Endothelial cell of umbilical vein (primary cell): Measurements from ENCODE around the gene SIKE1. TPM values are rescaled to one million over a fixed set of nuclear protein-coding genes. Genes with fewer than 3 reads are reported as not detected.

Experiments used
- BruUV-seq: library from RNA; stranded (reverse); fragments of 400-500 nt; replicated peaks from 2 replicates; lab custom pipeline; 2021; lab: Mats Ljungman, UMichigan
- CTCF ChIA-PET: fragments of 300-600, 350-600 bp; sonication (Branson Sonifier 250); formaldehyde crosslinking; loops from one replicate; lab custom pipeline; 2021; ENCODE audit warnings: antibody characterized with exemption, inconsistent platforms; lab: Charles Lee
- POLR2A ChIA-PET: fragments of 300-600, 350-600 bp; sonication (Branson Sonifier 250); formaldehyde crosslinking; loops from one replicate; lab custom pipeline; 2021; ENCODE audit warnings: antibody characterized with exemption, inconsistent platforms; lab: Charles Lee
- DNase-seq: peaks from one replicate; pipeline ENCODE4 v3.0.0-alpha.2; 2011; ENCODE audit warnings: low read depth, low spot score
- FAIRE-seq: peaks from 2 replicates; lab custom pipeline; 2011; peaks lifted over from hg19 to GRCh38; lab: Jason Lieb, UNC
- H2AFZ ChIP-seq: 2 replicates; pipeline ENCODE4 v1.6.0; 2012; ENCODE audit warnings: low read depth, low read length, control low read depth, inconsistent platforms
- H3K27ac ChIP-seq: 2 replicates; pipeline ENCODE4 v1.5.1; 2011; ENCODE audit warnings: low read depth, mild to moderate bottlenecking, control low read depth, low read length, moderate library complexity; ENCODE audit not compliant: insufficient read depth
- H3K27me3 ChIP-seq, 2 experiments: 2 replicates each; pipeline versions ENCODE4 v1.6.0 to v1.6.1; 2011; ENCODE audit warnings: low read length in 2 of 2, mixed read lengths in 1 of 2; ENCODE audit not compliant: control insufficient read depth in 2 of 2, insufficient read depth in 2 of 2
- H3K36me3 ChIP-seq, 2 experiments: 2 replicates in 1 of 2; 3 replicates in 1 of 2; pipeline ENCODE4 v1.5.1; 2011; ENCODE audit warnings: low read length in 2 of 2, mild to moderate bottlenecking in 1 of 2, moderate library complexity in 1 of 2; ENCODE audit not compliant: control insufficient read depth in 2 of 2, insufficient read depth in 2 of 2; ENCODE audit errors: extremely low read depth in 1 of 2
- H3K4me1 ChIP-seq: 3 replicates; pipeline ENCODE4 v1.5.1; 2011; ENCODE audit warnings: mild to moderate bottlenecking, low read length; ENCODE audit not compliant: control insufficient read depth, insufficient read depth; ENCODE audit errors: extremely low read depth
- H3K4me2 ChIP-seq: 2 replicates; pipeline ENCODE4 v1.6.1; 2011; ENCODE audit warnings: low read length, control low read depth, mixed read lengths; ENCODE audit not compliant: insufficient read depth
- H3K4me3 ChIP-seq, 3 experiments: fragments of 200-600 bp in 1 of 3; sonication (generic), shearing (Covaris generic) in 1 of 3; replicated peaks in 1 of 3; 2 replicates each; pipeline ENCODE4 v1.5.1; 2011 to 2016; ENCODE audit warnings: control low read depth in 3 of 3, low read length in 3 of 3, mild to moderate bottlenecking in 2 of 3, inconsistent platforms in 1 of 3, low read depth in 1 of 3, moderate library complexity in 1 of 3; ENCODE audit not compliant: insufficient read depth in 1 of 3
- H3K79me2 ChIP-seq: 2 replicates; pipeline ENCODE4 v1.6.0; 2012; ENCODE audit warnings: low read length, inconsistent platforms; ENCODE audit not compliant: control insufficient read depth, insufficient read depth
- H3K9ac ChIP-seq: replicated peaks from 2 replicates; pipeline ENCODE3; 2011; ENCODE audit warnings: low read length, control low read depth; ENCODE audit not compliant: insufficient read depth; ENCODE audit errors: extremely low read depth
- H3K9me1 ChIP-seq: replicated peaks from 3 replicates; pipeline ENCODE4 v1.6.0; 2011; ENCODE audit warnings: mild to moderate bottlenecking, low read length; ENCODE audit not compliant: control insufficient read depth, insufficient read depth; ENCODE audit errors: extremely low read depth
- H3K9me3 ChIP-seq: replicated peaks from 2 replicates; pipeline ENCODE4 v1.5.1; 2012; ENCODE audit warnings: low read length, inconsistent platforms; ENCODE audit not compliant: control insufficient read depth, insufficient read depth
- H4K20me1 ChIP-seq: replicated peaks from 2 replicates; pipeline ENCODE3; 2011; ENCODE audit warnings: mild to moderate bottlenecking, low read length; ENCODE audit not compliant: control insufficient read depth, insufficient read depth; ENCODE audit errors: extremely low read depth
- EZH2 ChIP-seq: IDR thresholded peaks from 2 replicates; pipeline ENCODE4 v1.6.1; 2012; ENCODE audit warnings: borderline replicate concordance, low read depth, mild to moderate bottlenecking, moderate library complexity, low read length, inconsistent platforms; ENCODE audit not compliant: severe bottlenecking
- JUN ChIP-seq: IDR thresholded peaks from 2 replicates; pipeline ENCODE4 v1.6.1; 2011; ENCODE audit warnings: borderline replicate concordance, low read depth; ENCODE audit not compliant: insufficient read length, insufficient read depth
- POLR2A ChIP-seq: IDR thresholded peaks from 2 replicates; pipeline ENCODE4 v1.6.1; 2012; ENCODE audit warnings: low read depth, mild to moderate bottlenecking, control low read depth, low read length
- dilution Hi-C: fragments of 300-500 bp; cut with MboI; formaldehyde crosslinking; loops from one replicate; pipeline ENCODE4 v1.15.0; 2019; ENCODE audit warnings: low sequenced_read_pairs; ENCODE audit not compliant: extremely low pct_ligation_motif_present
- intact Hi-C: fragments of 100-400 bp; cut with micrococcal nuclease; formaldehyde crosslinking; loops from one replicate; pipeline ENCODE4 v1.10.0; 2022
- polyA plus RNA-seq, 4 experiments: library from polyadenylated mRNA; depleted of rRNA in 3 of 4; stranded (reverse) in 3 of 4; unstranded in 1 of 4; fragments of >200 nt; gene quantifications; 2 replicates each; pipeline versions ENCODE4 v1.2.1 to v1.2.3, GENCODE V29; 2011 to 2012; ENCODE audit warnings: missing spikeins in 1 of 4
- total RNA-seq: library from RNA; stranded (reverse); gene quantifications from 2 replicates; pipeline ENCODE4 v1.2.3, GENCODE V29; 2021
- TF ChIP-seq, protein P1 (sequence below), 2 donors: IDR thresholded peaks; 1 replicate in 1 of 2; 2 replicates in 1 of 2; pipeline ENCODE4 v1.5.1; 2011; ENCODE audit warnings: low read length in 2 of 2, mild to moderate bottlenecking in 2 of 2, moderate library complexity in 2 of 2, control low read depth in 1 of 2, inconsistent platforms in 1 of 2, low read depth in 1 of 2; ENCODE audit not compliant: insufficient read depth in 1 of 2; ENCODE audit errors: extremely low read depth in 1 of 2
- TF ChIP-seq, protein P2 (sequence below): IDR thresholded peaks from 2 replicates; pipeline ENCODE4 v1.6.1; 2011; ENCODE audit not compliant: insufficient read depth, insufficient read length

SIKE1 gene
- total and polyA plus RNA-seq, 2 donors (not counting 3 experiments of a cell fraction or from before 2014, with no cell fraction given), result 16.3 to 46.6 TPM

GRCh38 chr1:114746450-114747121, 33.9 kb downstream of the SIKE1 start:
- Histone ChIP-seq H3K4me2 (no peak overlapping the region), H3K4me3 (no peak overlapping the region), H3K27ac (no peak overlapping the region), H3K9me1 (no peaks in the 10 kb centered on the region), H2AFZ (no peak overlapping the region), H3K27me3 (no peaks in the 10 kb centered on the region), H3K9me3 (no peaks in the 10 kb centered on the region), H3K4me1 (peaks cover 3% of the 10 kb centered on the region), H4K20me1 (peaks cover 47% of the 10 kb centered on the region), H3K9ac (no peak overlapping the region), H3K79me2 (peaks cover 99% of the 10 kb centered on the region), H3K36me3 (peaks cover 7 to 35% of the 10 kb centered on the region in 2 experiments)
- dilution Hi-C loops (no loop called here), intact Hi-C loops (no loop called here)
- ChIA-PET POLR2A (interaction anchor here (0.5 kb wide), 1 partner anchor 8 kb away, joined by 3 read pairs; no protein-coding TSS in a partner anchor), CTCF (interaction anchor here (1.5 kb wide), 1 partner anchor 10 kb away, joined by 4 read pairs; no protein-coding TSS in a partner anchor)
- TF ChIP-seq, protein P1, sequence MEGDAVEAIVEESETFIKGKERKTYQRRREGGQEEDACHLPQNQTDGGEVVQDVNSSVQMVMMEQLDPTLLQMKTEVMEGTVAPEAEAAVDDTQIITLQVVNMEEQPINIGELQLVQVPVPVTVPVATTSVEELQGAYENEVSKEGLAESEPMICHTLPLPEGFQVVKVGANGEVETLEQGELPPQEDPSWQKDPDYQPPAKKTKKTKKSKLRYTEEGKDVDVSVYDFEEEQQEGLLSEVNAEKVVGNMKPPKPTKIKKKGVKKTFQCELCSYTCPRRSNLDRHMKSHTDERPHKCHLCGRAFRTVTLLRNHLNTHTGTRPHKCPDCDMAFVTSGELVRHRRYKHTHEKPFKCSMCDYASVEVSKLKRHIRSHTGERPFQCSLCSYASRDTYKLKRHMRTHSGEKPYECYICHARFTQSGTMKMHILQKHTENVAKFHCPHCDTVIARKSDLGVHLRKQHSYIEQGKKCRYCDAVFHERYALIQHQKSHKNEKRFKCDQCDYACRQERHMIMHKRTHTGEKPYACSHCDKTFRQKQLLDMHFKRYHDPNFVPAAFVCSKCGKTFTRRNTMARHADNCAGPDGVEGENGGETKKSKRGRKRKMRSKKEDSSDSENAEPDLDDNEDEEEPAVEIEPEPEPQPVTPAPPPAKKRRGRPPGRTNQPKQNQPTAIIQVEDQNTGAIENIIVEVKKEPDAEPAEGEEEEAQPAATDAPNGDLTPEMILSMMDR (IDR thresholded peaks at IDR 0.05; ENCODE audit: extremely low read depth in 1 of 2, insufficient read depth in 1 of 2, low read depth in 1 of 2, low read length in 2 of 2), result no peak
- TF ChIP-seq, protein P2, sequence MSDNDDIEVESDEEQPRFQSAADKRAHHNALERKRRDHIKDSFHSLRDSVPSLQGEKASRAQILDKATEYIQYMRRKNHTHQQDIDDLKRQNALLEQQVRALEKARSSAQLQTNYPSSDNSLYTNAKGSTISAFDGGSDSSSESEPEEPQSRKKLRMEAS, result no peak
- TF ChIP-seq EZH2, result no peak
- DNase-seq, result no peak
- no TSS peak for BruUV-seq
- FAIRE-seq, result no peak

- ChIA-PET CTCF (interaction anchor here (2.2 kb wide), 1 partner anchor 25 kb away, joined by 7 read pairs; no protein-coding TSS in a partner anchor), POLR2A (no interaction called here)
- BruUV-seq, result no TSS peak
- peaks cover 3% of the 10 kb centered on the region for H3K4me1 ChIP-seq
- H3K27me3 ChIP-seq, result no peaks in the 10 kb centered on the region
- FAIRE-seq (no peak), DNase-seq (peak; percentile 24)
- peaks cover 5 to 36% of the 10 kb centered on the region in 2 experiments for H3K36me3 ChIP-seq
- no peak overlapping the region for H3K27ac ChIP-seq
- H3K4me3 ChIP-seq, result no peak overlapping the region
- H3K9ac ChIP-seq, result no peak overlapping the region
- H2AFZ ChIP-seq, result no peak overlapping the region
- dilution Hi-C loops (no loop called here), intact Hi-C loops (loop anchor here (2.0 kb wide), 1 partner anchor 28 kb away; the partner anchor contains the start of gene NRAS)
- peaks cover 99% of the 10 kb centered on the region for H3K79me2 ChIP-seq
- no peaks in the 10 kb centered on the region for H3K9me3 ChIP-seq
- H3K9me1 ChIP-seq, result no peaks in the 10 kb centered on the region
- peaks cover 48% of the 10 kb centered on the region for H4K20me1 ChIP-seq
- TF ChIP-seq JUN (peak; percentile 20), POLR2A (no peak)
- TF ChIP-seq, protein P2, result no peak
- H3K4me2 ChIP-seq, result no peak overlapping the region
Observed at GRCh38 chr1:114745291-114745690, 35.2 kb downstream of the SIKE1 start.
